Thymus (tissue), 2 donors: ENCODE measurements around the gene GRAMD2A. TPM values are rescaled to one million over a fixed set of nuclear protein-coding genes. Genes with fewer than 3 reads are reported as not detected.

ENCODE experiments used
- polyA plus RNA-seq: library from polyadenylated mRNA; stranded (reverse); fragments of 200-250 nt; gene quantifications from one replicate; pipeline ENCODE4 v1.2.3, GENCODE V29; 2013
- total RNA-seq: library from RNA; stranded (reverse); fragments of 120-200 nt; gene quantifications from one replicate; pipeline ENCODE4 v1.2.4, GENCODE V29; 2013
- donor health status: healthy.

GRAMD2A gene
- total and polyA plus RNA-seq, 2 donors, result 0.47 to 0.52 TPM

Other genes with a start within 250 kb of the GRAMD2A start
- gene MYO9A, start 79.6 kb downstream of the GRAMD2A start, total RNA-seq, result 11.6 TPM
- gene MYO9A, start 79.6 kb downstream of the GRAMD2A start, polyA plus RNA-seq, result 4.4 TPM
- 2.0 TPM for gene SENP8, start 79.4 kb downstream of the GRAMD2A start, total RNA-seq
- gene SENP8, start 79.4 kb downstream of the GRAMD2A start, polyA plus RNA-seq, result 2.7 TPM
- gene PKM, start 33.4 kb upstream of the GRAMD2A start, total RNA-seq, result 452 TPM
- 199 TPM for gene PKM, start 33.4 kb upstream of the GRAMD2A start, polyA plus RNA-seq
- 40.5 TPM for gene PARP6, start 74.8 kb upstream of the GRAMD2A start, total RNA-seq
- gene PARP6, start 74.8 kb upstream of the GRAMD2A start, polyA plus RNA-seq, result 125 TPM
- 0.99 TPM for gene CELF6, start 122.4 kb upstream of the GRAMD2A start, total RNA-seq
- 17.7 TPM for gene CELF6, start 122.4 kb upstream of the GRAMD2A start, polyA plus RNA-seq
- 60.5 TPM for gene HEXA, start 178.2 kb upstream of the GRAMD2A start, total RNA-seq
- gene HEXA, start 178.2 kb upstream of the GRAMD2A start, polyA plus RNA-seq, result 101 TPM
- not detected for gene TMEM202, start 200.5 kb upstream of the GRAMD2A start, total RNA-seq
- gene TMEM202, start 200.5 kb upstream of the GRAMD2A start, polyA plus RNA-seq, result not detected